Measurements from ENCODE around the gene GPR34.
"Not testable (repeated sequence)": the region's sequence is repeated elsewhere in the genome, so short reads cannot be mapped to it uniquely, and the experiment has no call there.

Gene GPR34, protein sequence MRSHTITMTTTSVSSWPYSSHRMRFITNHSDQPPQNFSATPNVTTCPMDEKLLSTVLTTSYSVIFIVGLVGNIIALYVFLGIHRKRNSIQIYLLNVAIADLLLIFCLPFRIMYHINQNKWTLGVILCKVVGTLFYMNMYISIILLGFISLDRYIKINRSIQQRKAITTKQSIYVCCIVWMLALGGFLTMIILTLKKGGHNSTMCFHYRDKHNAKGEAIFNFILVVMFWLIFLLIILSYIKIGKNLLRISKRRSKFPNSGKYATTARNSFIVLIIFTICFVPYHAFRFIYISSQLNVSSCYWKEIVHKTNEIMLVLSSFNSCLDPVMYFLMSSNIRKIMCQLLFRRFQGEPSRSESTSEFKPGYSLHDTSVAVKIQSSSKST
- 0.15 to 0.35 reads per million in 2 donors for total RNA-seq

DNA sequence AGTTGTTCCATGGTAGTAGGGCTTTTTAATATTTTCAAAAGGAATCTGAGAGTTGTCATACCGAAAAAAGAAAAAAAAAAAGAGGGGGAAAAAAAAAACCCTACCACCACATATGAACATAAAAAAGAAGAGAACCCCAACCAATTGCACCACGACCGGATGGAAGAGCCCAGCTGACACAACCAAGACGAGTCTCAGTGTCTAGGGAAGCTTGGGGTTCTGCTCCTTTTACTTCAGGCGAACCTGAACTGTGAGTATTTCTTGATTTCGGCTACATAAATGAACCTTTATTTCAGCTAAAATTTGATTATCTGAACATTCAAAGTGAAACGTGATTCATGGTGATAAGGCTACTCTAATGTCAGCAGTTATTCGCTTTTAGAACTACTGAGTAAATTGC lies at the start of gene GPR34:
Gene GPR34 (plus strand): TSS at position 139 of the 400 bp plus-strand sequence. CDS start 6,661 bp downstream, outside the sequence.
- DNase-seq = no peak

DNA sequence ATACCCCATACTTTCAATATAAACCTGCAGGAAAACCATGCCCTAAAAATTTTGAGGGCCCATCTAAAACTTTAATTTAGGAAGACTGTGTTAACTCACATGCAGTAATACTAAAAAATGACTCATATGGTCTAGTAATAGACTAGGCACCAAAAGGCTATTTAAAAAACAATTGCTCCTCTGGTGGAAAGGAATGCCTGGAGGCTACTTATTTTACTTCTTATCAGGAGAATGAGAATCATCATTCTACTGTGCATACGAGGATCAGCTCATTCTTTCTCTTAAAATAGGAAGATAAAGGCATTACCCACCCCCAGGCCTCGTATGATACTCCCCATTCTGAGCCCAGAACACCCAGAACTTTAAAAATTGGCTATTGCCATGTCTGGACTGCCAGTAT lies 42.6 kb upstream of the GPR34 start:
- DNase-seq = not testable (repeated sequence)

DNA sequence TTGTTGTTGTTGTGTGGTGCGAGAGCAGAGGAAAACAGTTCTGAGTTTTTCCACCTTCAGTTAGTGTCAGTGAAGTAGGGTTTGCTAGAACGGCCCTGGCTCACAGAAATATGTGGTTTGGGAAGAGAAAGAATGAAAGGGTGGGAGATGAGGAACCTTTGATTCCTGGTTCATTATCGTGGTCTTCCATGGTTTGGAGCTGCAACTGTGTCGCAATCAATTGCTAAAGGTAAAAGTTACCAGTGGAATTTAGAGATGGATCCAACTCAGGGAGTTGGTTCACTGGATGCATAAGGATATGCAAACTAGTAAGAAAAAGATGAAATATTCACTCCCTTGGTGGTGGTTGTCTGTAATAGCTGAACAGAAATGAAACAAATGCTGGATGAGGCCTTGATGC lies 35.6 kb upstream of the GPR34 start:
- no peak for DNase-seq

DNA sequence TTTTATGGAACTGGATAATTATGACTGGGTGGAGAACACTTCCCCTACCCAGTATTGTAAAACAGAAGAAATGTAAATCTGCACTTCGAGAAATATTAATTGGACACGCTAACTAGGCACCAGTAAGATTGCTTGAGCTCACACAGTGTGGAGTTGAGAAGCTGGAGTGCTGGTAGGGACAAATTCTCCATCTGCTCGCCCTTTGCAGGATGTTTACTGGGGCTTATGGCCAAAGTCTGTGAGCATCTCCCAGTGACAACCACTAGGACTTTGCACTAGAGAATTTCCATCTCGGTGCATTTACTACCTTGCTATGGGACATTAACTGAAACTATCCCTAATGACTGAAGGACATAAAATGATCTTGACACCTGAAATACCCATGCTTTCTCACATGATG lies 33.7 kb upstream of the GPR34 start:
- DNase-seq = no peak

DNA sequence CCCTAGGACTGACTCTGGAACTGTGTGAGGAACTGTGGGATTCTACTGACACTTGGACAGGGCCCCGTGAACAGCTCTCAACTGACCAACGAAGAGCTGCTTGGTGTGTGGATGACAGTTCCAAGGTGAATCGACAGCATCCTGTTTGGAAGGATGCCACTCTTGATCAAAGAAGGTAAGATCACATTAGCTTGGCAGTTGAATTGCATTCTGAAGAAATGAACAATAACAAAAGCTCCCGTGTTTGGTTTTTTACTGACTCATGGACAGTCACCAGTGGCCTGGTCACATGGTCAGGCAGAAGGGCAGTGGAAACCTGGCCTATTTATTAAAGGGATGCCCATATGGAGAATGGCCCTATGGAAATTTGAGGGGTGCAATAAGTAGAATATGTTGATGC lies 33.1 kb upstream of the GPR34 start:
- DNase-seq = no peak

DNA sequence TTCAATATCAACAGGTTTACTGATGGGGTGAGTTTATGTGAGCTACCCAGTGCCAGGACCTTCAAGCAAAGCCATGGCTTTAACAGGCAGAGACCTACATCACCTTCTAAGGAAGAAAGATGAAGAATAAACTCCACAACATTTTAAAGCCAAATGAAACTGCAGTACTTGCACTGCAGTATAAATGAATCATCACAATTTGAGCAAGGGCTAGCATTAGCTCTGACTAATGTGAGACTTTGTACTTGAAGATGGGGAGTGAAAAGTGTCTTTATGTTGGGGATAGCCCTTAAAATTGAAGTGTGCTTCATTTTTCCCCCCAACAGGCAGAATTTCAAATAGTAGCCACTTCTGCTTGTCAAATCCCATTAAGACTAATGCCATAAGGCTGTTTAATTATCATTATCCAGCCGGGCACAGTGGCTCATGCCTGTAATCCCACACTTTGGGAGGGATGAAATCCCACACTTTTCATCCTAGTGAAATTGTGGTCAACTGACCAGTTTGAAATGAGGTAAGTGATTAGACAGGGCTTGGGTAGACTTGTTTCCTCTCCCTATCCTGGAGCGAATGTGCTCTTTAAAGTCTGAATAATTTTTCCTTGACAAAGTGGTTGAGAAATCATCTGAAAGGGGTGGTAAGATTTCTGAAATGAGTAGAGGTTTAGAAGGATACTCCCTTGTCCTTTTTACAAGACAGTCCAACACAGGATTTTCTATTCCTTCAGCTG lies 27.2 kb upstream of the GPR34 start:
- DNase-seq = no peak

DNA sequence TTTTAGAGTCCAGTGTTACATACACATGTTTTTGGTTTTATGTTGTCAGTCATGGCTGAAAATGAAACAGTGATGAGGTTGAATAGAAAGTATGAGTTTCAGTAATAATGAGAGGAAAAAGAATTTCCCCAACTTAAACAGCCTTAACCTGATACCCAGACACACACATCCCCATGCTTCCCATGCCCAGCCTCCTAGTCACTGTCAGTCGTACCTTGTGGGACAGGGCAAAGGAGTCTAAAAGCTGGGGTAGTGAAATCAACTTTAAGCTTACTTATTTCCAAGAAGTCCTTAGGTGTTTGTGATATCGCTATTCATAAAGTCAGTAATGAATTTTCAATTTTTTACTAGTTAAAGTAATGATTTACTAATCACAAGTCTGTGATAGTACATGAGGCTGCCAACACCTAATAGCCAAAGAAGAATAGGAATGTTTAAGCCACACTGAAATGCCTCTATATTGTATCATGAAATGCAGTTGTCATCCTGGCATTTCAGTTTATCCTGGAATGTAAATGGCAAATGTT lies 24.3 kb upstream of the GPR34 start:
- no peak for DNase-seq

DNA sequence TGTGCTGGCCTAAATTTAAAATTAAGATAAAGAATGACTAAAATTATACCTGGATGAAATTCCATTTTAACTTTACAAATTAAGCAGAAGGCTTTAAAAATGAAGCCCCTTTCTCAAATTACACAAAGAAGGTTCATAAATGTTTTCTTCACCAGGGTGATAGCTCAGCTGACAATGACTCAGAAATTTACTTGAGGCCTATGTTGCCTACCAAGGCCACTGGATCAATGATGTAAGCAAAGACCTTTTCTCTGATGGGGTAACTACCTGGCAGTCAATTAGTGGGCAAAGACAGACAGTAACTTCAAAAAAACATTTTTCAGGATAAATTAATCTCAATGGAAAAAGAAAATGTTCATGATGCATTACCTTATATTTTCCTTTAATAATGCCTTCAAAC lies 23.9 kb upstream of the GPR34 start:
- no peak for DNase-seq

DNA sequence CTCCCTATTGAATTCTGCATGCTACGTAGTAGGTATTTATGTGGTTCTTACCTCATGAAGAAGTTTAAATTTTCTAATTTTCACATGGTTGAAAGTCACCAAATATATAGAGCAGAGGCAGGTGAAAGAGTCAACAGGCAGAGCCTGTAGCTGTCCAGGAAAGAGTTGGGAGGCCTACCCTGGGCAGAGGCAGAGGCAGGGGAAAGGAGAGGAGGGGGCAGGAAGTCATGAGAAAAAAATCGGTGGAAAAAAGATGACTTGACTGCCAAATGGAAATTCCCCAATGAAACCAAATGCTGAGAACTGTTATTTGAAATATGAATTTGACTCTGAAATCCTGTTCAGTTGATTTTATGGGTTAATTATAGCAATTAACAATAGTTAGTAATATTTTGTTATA lies 23.1 kb upstream of the GPR34 start:
- no peak for DNase-seq

DNA sequence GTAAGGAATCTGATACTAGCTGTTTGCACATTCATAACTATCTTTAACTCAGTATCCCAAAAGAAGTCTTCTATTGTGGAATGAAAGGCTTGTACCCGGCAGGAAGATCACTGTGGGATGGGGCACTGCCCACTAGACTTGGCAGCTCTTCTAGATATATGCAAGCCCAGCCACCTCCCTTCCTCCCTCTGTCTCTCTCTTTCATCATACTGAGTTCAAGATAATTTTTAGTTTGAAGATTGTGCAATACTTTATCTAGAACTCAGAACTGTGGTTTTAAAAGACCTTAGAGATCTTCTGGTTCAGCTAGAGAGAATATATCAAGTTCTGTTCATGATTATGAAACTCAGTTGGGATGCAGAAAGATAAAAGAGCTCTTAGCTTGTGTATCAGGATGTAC lies 22.5 kb upstream of the GPR34 start:
- DNase-seq = no peak

DNA sequence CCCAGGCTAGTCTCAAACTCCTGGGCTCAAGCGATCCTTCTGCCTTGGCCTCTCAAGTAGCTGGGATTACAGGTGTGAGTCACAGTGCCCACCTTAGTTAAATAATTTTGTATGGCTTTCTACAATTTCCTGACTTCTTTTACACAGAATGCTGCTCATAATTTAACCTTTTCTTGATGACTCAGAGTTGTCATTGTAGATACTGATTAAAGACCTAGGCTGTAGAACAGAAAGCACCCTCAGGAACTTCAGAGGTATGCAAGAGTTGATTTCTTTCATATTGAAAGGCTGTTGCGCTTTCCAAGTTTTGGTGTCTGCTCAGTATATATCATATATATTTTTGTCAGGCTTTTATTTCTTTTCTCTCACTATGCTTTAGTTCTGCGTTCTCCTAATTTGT lies 21.1 kb upstream of the GPR34 start:
- DNase-seq = no peak

DNA sequence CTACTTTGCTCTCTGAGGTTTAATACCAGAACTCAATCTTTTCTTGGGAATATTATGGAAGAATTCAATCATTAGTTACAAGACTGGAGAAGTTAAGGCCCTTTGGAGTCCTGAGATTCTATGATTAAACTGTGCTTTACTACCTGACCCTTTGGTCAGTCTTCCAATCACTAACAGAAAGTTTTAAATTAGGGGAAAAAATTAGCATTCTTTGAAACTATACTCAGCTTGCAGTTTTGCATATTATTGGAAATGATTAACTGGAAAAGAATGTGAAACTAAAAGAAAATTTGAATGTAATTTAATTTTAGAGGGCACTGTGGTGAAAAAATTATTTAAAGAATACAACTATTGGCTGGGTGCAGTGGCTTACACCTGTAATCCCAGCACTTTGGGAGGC lies 18.7 kb upstream of the GPR34 start:
- DNase-seq = no peak

DNA sequence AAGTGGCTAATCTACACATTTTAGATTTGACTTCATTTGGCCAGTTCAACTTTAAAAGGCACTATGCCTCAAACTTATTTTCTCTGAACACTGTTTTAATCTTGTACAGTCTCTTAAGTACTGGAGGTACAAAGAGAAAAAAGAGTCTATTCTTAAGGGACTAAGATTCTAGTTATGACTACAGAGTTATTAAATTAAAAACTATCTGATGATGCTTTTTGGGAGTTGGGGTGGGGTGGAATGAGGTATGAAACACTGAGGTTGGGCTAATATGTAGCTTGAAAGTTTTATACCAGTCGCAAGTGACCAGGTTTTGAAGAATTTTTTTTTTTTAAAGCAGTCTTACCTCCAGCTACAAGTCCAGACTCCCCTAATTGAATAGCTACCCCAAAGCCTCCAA lies 17.7 kb upstream of the GPR34 start:
- no peak for DNase-seq

DNA sequence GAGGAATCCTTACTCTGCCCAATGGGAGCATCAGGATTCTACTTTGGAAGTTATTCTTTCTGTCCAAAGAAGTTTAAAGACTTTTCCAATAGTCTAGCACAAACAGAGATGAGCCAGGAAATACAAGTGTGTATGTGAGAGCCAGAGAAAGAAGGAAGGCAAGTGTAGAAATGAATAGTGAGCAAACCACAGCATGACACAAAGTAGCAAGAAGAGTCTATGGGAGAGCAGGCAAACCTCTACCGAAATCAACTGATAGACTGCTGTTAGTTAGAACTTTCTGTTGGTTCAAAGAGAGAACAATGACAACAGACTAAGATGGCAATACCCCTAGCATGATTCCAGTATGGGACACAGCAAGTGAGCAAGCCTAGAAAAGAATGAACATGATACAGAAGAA lies 16.1 kb upstream of the GPR34 start:
- DNase-seq = no peak

DNA sequence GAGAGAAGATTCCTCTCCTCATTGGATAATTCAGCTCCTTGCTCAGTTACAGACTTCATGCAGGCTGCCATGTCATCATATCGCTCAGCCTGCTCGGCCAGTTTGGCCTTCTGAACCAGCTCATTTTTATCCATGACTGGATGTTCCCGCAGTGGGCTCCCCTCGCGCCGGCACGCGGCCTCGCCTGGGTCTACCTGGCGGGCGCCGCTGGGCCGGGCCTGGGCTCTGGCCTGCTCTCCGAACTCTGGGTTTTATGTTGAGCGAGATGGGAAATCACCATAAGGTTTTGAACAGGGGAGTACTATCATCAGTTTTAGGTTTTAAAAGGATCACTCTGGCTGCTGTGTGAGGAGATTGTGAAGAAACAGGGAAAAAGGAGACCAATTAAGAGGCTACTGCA lies 12.4 kb upstream of the GPR34 start:
- not testable (repeated sequence) for DNase-seq

DNA sequence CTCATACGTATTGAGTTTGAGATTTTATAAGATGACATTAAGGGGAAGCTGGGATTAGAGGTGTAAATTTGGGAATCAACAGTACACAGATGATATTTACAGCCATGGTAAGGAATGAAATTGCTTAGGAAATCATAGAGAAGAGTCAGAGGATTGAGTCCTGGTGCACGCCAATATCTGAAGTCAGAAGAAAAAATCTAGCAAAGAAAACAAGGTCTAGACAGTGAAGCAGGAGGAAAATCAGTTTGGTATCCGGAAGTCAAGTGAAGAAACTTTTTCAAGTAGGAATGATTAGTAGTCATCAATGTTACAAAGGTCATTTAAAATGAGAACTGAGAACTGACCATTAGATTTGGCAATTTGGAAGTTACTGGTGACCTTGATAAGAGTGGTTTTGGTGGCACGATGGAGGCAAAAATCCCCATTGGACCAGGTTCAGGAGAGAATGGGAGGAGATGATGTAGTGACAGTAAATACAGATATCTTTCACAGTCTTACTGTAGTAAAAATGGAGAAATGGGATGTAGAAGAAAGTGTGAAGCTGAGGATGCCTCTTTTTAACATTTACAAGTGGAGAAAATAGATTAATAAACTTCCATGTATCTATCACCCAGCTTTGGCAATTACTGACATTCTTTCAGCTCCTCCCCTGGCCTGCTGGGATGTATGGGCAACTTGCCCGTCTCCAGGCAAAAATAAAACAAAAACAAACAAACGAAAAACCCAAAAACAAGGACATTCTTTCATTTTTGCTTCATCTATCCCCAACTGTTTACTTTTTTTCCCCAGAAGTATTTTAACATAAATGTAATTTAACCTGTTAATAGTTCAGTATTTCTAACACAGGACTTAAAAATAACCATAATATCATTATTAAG lies 11.4 kb upstream of the GPR34 start:
- DNase-seq = no peak

DNA sequence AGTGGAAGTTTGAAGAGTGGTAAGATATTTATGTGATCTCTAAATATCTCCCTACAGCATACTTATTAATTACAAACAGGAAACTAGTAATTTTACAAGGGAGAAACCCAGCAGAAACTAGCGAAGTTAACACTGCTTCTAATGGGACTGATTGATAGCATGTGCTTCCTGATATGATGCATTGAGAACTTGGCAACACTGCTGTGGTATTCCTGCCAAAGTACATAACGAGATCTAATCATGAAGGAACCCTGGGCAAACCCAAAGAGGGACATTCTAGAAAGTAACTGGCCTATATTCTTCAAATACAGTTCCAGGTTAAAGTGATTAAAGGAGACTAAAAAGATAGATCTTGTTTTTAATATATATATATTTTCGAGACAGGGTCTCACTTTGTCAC lies 4.6 kb upstream of the GPR34 start:
- DNase-seq = no peak

DNA sequence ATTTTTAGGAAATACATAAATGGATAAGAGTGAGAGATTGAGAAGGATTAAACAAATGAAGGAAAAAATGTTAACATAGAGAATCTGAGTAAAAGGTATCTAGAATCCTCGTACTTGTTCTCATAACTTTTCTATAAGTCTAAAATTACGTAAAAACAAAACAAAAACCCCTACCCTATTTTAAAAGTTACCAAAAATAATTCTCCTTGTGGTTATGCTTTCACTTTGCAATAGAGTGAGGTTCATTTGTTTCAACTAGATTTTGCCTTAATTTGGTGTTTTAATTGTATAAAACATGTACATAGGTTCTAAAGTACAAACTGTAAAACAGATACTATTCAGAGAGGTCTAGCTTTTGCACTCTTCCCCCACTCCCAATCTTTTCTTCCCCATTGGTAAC lies 3.8 kb upstream of the GPR34 start:
- no peak for DNase-seq

DNA sequence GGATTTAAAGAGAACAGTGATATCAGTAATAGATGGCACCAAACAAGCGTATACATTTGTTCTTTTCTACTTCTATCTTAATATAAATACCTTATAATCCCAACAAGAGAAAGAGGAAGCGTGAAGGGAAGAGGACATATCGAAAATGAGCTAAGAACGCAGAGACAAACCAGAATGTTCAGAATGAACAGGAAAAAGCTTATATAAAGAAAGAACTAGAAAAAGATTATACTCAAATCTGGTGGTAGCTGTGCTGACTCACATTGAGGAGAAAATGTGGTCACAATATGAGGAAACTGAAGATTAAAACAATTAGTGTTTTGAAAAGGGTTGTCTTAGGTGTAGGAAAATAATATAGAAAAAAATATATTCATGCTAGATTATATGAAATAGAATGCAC lies 2.0 kb upstream of the GPR34 start:
- DNase-seq = no peak

DNA sequence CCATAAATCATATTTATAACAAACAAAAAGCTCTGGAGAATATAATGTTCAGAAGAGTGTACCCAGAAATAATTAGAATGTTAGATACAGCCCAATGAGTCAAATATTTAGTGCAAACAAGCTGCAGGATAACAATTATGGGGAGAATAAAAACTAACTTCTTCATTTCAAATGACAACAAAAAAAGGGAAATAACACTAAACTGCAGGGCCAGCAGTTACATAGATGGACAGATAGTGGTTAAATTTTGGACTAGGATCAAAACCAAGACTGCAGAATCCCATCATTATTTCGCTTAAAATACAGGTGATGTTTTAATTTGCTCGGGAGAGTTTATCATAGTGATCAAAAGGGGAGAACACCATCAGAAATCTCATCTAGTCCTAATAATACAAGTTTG lies 617 bp upstream of the GPR34 start:
- DNase-seq = no peak

DNA sequence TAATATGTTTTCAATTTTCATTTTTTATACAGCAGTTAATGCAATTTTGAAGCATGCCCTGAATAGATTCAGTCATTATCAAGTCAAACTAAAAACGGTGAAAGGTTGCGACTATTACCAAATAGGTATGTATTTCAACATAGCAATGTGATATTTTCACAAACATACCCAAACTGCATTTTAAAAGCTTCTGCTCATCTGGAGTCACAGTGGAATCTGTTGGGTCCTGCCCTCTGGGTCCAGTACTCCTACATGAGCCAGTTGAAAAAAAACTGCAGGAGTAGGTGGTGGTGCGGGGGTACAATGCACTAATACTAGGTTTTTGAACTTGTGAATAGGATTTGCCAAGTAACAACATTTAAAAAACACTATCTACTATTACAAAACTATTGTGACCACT lies 938 bp downstream of the GPR34 start:
- no peak for DNase-seq

DNA sequence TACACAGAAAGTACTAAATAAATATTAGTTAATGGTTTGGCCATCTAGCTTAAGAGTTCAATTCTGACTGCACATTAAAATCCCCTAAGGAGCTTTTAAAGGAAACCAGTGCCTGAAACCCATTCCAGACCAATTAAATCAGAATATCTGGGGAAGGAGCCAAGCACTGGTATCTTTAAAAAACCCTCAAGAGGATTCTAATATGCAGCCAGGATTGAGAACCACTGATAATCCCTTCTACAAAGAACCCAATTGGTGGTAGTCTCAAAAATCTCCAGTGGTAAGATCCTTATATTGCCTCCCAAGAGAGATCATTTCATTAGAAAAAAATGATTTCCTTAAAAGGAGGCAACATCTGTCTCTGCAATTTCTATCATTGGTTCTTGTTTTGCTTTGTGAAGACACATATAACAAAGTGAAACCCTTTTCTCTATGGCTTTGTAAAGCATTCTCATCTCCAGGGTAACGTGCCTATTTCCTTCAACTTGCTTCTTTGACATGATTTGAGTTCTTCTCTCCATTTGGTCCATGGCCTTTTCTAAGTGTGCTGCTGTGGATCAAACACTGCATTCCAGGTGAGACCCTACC lies 3.5 kb downstream of the GPR34 start:
- DNase-seq = no peak

DNA sequence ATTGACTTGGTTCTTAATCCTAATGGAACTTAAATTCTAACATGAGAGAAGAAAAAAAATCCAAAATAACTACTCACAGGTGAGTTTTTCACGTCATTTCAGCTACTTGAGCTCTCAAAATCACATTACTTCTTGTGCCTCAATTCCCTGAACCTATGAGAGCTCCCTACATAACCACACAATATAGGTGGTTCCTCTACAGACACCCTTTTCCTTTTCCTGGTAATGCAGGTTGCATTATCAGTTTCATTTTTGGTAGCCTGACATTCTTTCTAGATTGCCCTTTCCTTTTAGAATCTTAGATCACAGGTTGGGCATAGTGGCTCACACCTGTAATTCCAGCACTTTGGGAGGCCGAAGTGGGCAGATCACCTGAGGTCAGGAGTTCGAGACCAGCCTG lies 4.3 kb downstream of the GPR34 start:
- DNase-seq = no peak
